HG03354 (cell line): ENCODE results near the gene GPR108.
A peak's percentile ranks its signal among the peaks of the same experiment; 100 is the strongest.
"Not testable (repeated sequence)": the region's sequence is repeated elsewhere in the genome, so short reads cannot be mapped to it uniquely, and the experiment has no call there.

ENCODE experiments used
- ATAC-seq: cut with Tn5 transposase; IDR thresholded peaks from one replicate; pipeline ENCODE4 v1.9.1; 2021; ENCODE audit warnings: mild to moderate bottlenecking; ENCODE audit not compliant: unreplicated experiment, poor library complexity, severe bottlenecking

GPR108 gene

DNA sequence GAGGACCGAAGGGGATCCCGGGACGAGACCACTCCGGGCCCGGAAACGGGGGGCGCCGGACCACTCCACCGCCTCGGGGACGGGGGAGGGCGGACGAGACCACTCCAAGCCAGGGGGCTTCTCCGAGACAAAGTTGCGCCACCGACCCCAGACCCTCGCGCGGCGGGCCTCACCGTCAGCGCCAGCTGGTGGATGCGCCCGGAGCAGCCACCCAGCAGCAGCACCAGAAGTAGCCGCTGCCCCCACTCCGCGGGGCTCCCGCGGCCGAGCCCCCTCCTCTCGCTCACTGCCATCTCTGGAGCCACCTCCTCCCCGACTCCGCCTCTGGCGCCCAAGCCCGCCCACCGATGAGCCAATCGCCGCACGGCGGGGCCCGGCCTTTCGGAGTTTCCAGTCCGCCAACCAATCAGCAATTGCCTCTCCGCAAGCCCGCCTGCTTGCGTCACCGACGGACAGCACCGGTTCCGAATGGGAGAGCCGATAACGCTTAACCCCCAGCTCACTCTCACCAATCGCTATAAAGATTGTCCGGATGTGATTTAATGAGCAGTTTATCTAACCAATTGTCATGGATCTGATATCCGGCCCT lies at the start of gene GPR108:
GPR108 (minus strand) TSS at position 297 of the 589 bp plus-strand sequence; CDS start at position 293, 4 bp downstream.
- ATAC-seq: peak; percentile 64

DNA sequence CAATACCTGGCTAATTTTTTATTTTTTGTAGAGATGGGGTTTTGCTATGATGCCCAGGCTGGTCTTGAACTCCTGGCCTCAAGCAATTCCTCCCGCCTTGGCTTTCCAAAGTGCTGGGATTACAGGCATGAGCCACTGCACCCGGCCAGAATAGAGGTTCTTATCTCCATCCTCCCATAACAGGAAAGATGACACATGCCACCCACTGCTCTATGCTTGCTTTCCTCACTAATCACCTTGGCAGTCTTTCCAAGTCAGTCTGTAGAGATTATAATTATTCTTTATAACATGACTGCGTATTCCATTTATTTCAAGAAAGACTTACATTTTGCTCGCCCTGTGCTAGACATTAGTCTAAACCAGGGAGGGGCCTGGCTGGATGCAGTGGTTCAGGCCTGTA lies 41.8 kb upstream of the GPR108 start:
- ATAC-seq: no peak

DNA sequence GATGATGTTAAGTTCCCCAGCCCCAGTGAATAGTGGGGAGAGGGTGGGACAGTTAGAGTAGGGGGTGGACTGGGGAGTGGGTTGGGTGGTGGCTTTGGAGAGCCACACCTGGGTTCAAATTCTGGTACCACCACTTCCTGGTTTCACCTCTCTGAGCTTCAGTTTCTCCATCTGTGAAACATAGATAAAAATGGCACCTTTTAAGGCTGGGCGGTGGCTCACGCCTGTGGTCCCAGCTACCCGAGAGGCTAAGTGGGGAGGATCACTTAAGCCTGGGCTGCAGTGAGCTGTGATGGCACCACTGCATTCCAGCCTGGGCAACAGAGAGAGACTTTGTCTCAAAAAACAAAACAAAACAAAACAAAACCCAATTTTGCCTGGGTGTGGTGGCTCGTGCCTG lies 41.0 kb upstream of the GPR108 start:
- ATAC-seq: no peak

DNA sequence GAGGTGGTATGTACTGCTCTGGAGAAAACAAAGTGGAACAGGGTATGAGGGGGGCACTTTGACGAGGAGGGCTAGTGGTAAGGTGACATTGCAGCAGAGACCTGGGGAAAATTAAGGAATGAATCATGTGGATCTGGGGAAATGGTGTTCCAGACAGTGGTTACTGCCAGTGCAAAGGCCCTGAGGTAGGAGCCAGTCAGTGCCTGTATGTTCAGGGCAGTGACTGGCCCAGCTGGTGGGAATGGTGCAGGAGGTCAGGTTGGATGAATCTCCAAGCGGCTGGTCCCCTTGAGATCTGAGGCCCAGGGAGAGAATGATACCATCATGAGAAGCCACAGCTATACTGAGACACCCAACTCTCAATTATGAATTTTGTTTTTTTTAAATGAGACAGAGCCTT lies 40.1 kb upstream of the GPR108 start:
- no peak for ATAC-seq

DNA sequence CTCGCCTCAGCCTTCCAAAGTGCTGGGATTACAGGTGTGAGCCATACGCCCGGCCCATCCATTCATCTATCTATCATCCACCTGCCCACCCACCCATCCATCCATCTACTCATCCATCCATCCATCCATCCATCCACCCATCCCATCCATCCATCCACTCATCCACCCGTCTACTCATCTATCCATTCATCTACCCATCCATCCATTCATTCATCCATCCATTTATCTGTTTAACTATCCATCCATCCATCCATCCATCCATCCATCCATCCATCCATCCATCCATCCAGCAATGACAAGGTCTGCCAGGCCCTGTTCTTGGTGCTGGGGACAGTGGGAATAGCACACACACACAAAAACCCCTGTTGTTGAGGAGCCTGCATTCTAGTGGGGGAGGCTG lies 39.6 kb upstream of the GPR108 start:
- ATAC-seq: no peak

DNA sequence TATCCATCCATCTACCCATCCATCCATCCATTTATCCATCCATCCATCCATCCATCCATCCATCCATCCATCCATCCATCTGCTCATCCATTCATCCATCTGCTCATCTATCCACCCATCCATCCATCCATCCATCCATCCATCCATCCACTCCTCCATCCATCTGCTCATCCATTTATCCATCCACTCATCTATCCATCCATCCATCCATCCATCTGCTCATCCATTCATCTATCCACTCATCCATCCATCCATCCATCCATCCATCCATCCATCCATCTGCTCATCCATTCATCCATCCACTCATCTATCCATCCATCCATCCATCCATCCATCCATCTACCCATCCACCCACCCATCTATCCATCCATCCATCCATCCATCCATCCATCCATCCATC lies 38.7 kb upstream of the GPR108 start:
- not testable (repeated sequence) for ATAC-seq

DNA sequence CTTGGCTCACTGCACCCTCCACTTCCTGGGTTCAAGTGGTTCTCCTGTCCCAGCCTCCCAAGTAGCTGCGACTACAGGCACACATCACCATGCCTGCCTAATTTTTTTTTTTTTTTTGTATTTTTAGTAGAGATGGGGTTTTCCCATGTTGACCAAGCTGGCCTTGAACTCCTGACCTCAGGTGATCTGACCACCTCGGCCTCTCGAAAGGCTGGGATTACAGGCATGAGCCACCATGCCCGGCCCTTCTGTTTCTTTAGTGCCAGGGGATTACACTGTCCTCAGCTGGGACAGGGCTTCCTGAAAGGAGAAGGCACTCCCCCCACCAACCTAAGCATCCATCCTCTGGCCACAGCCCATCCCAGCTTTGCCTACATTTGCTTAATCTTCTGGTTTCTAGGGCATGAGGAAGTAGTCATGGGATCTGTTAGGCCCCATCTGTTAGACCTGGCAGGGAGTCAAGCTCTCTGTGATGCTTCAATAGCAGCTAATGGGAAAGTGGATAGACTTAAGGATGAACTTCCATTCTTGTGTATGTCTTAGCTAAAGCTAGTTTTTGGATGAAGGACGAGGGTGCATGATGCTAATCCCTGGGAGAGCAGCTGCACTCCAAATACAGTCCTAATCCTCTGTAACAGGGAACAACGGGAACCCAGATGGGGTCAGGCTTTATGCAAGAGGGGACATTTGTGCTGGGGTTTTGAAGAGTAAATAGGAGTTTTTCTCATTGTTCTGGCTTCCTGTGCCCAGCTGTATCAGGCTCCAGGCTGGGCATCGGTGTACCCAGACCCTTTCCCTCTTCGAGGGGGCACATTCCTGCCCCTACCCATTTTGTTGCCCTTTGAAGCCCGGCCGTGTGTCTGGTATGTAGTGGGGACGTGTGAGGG lies 37.7 kb upstream of the GPR108 start:
- no peak for ATAC-seq

DNA sequence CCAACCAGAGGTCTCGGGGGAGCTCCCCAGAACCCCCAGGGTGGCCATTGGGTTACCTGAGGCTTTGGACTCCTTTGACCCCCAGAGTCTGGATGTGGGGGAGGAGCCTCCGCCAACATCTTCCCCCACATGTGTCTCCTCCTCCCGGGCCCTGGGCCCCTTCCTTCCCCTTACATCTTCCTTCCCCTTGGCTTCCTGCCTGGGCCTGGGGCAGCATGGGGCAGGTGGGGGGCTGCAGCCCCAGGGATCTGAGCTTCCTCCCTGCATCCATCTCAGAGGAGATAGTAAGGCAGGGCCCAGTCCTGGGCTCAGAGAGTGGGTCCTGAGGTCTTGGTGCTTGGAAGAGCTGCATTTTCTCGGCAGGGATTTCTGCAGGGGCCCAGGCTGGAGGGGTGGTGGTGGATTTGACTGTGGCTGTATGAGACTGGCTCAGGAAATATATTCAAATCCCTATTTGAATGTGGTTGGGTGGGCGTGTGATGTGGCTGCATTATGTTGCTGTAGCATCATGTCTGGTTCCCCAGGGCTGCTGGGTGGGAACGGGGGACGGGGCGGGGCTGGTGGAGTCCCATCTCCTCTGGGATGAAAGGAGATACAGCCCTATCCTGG lies 36.0 kb upstream of the GPR108 start:
- peak; percentile 38 for ATAC-seq

DNA sequence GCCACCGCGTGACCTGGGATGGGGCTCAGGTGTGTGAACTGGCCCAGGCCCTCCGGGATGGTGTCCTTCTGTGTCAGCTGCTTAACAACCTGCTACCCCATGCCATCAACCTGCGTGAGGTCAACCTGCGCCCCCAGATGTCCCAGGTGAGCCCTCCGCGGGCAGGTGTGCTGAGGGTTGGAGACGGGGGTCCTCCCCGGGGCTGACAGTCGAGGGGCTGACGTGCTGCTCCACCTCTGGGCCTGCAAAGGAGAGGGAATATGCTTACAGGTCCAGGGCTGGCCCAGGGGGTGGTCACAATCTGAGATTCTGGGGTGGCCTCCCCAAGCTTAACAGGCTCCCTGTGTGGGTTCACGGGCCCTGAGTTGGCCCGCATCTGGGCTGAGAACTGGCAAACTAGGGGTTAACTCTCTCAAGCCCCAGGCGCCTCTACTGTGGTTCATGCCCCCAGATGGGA lies 35.5 kb upstream of the GPR108 start:
- ATAC-seq: peak; percentile 11

DNA sequence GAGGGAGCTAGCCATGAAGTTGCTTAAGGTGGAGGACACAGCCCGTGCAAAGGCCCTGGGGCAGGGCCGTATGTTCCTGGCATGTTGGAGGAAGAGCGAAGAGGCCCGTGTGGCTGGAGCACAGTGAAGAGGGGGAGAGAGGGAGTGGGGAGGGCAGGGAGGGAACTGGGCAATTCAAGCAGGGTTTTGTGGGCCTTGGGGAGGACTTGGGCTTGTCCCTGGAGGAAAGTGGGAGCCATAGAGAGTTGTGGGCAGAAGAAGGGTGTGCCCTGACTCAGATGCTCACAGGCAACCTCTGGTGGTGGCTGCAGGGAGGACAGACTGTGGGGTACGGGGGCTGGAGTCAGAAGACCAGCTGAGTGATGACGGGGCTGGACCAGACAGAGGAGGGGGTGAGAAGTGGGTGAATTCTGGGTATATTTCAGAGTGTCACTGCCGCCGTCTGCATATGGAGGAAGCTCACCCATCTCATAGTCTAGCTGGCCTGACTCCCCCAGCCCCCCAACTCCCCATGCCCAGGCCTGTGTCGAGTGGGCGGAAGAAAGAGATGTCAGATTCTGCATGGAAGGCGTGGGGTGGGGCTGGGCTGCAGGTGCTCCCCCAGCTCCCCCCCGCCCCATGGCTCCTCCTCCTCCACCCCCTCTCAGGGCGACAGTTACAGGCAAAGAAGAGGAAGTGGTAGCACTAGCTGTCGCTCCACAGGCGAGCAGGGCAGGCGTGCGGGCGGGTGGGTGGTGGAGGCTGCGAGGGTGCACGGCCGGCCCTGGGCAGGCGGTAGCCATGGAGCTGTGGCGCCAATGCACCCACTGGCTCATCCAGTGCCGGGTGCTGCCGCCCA lies 34.9 kb upstream of the GPR108 start, which contains the start of gene VAV1:
VAV1 (plus strand) TSS at position 681 of the 838 bp plus-strand sequence; CDS start at position 781, 100 bp downstream.
- ATAC-seq: peak; percentile 42

DNA sequence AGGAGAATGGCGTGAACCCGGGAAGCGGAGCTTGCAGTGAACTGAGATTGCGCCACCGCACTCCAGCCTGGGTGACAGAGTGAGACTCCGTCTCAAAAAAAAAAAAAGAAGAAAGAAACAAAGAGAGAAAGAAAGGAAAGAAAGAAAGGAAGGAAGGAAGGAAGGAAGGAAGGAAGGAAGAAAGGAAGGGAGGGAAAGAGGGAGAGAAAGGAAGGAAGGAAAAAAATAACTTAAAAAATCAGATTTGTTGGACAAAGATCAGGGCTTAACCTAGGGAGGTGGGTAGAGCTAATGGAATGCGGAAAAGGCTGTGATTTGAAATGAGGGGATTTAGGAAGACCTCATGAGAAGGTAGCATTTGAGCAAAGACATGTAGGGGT lies 34.3 kb upstream of the GPR108 start:
- not testable (repeated sequence) for ATAC-seq

DNA sequence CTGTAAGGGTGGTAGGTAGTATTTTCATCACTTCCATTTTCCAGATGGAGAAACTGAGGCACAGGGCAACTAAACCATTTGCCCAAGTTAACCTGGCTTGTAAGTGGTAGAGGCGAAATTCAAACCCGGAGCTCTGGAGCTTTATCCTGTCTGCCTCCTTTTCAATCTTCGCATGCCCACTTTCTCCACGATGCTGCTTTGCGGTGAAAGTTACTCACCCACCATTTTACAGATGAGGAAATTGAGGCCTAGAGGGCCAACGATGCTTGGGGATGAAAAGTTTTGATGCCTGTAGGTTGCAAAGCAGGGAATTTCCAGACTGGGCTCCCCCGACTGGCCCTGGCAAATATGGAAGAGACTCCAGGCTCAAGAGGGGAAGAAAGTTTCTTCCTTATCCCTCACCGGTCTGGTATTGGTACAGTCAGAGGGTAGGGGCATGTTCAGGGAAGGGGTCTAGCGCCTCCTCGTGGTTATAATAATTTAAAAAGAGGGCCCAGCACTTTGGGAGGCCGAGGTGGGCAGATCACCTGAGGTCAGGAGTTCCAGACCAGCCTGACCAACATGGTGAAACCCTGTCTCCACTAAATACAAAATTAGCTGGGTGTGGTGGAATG lies 31.7 kb upstream of the GPR108 start:
- no peak for ATAC-seq

DNA sequence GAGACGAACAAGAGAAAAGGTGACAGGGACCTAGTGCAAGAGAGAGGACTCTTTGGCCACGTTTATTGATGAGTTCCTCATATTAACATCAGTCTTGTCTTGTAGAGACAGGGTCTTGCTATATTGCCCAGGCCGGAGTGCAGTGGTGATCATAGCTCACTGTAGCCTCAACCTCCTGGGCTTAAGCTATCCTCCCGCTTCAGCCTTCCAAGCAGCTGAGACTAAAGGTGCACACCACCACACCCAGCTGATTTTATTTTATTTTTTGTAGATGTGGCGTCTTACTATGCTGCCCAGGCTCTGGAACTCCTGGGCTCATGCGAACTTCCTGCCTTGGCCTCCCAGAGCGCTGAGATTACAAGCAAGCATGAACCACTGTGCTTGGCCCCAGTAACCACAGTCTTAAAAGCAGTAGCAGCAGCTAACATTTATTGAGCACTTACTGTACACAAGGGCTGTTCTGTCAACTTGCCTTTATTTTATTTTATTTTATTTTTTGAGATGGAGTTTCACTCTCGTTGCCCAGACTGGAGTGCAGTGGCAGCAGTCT lies 30.9 kb upstream of the GPR108 start:
- ATAC-seq: no peak

DNA sequence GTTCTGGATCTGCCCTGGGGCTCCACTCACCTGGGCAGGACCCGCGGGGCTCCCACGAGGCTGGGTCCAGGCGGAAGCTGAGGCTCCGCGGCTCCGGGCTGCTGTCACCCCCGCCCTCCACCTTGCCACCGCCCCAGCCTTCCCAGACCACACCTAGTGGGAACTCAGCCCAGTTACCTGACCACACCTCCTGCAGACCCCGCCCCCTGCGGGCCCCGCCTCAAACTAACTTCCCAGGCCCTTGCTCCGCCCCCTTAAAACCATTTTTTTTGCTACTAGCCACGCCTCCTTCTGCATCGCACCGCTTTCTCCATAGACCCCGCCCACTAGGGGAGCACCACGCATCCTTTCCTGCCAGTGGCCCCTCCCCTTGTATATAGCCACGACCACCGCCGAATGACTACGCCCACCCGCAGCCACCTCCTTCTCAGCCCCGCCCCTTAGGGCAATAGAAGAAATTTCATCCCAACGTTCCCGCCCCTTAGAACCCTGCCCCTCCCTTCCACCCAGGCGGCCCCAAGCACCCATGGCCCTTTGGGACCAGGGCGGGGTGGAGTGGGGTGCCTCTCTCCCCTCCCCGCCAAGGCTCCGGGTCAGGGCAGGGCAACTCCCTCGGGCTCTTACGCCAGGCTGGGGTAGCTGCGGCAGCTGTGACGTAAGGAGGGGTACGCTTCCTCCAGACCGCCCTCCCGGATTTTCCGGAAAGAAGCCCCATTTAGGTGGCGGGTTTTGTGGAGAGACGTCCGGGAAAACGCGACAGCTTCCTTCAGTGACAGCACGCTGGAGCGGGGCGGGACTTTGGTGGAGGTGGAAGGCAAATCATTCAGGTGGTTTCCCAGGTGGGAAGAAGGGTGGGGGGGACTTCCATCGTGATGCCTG lies 30.2 kb upstream of the GPR108 start, which contains the start of gene SH2D3A:
SH2D3A (minus strand) TSS at position 79 of the 879 bp plus-strand sequence. CDS start 3,687 bp downstream, outside the sequence.
- ATAC-seq: peak; percentile 83

DNA sequence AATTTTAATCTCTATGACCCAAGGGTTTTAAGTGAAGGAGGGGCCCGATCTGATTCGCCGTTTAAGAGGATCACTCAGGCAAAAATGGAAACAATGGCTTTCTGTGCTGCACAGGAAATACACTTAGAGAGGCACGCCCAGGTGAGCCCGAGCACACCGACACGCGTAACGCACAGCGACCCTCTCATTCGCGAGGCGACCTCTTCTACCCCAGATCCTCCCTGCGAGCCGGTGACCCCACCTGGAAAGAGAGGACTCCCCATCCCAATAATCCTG lies 29.6 kb upstream of the GPR108 start:
- ATAC-seq: peak; percentile 24

DNA sequence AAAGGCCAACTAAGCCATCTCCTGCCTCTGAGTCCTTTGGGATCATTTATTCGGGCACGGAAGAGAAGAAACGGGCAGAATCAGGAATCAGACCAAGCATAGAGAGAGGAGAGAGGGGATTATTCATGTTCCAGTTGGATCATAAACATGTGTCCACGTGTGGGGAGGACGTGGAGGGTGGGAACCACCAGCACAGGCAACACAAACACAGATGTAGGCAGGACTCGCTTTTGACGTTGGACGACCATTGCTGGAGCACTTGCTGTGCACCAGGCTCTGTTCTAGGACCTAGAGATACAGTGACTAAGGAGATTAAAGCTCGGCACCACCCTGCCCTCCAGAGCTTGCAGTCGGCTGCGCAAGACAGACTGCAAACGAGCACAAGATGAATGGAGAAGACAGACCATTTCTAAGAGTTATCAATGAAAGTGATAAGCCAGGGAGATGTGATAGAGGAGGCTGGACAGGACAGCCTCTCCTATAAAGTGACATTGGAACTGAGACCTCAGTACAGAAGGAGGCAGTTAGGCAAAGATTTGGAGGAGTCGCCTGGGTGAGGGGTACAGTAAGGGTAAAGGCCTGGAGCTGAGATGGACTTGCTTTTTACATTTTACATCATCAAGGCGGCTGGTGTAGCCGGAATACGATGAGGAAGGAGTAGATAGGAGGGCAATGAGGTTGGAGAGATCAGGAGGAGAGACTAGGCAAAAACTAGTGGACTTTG lies 29.1 kb upstream of the GPR108 start:
- ATAC-seq: no peak

DNA sequence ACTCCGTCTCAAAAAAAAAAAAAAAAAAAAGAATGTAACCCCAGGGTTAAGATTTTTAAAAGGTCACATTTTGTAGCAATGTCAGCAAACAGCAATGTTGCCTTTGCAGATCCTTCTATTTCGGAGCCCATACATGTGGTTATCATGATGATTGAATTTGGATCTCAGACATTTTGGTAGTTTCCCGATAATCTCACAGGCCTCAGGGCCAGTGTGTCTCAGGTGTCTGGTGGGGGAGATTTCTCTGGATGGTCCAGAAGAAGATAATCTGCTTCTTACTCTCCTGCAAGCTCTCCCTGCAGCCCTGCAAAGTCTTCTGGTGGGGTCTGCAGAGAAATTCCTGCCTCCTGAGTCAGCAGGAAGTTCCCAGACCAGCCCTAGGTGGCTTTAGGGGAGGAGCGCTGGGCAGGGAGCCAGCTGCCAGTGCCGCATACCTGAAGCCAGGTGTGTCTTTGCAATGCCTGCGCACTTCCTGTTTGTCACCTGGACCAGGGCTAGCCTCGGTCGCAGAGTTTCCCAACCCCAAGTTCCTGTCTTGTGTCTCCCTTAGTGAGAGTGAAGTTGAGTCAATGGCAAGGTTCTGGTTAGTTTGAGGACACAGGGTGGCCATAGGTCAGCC lies 28.5 kb upstream of the GPR108 start:
- ATAC-seq: no peak
